Tibial artery (tissue), 4 donors: ENCODE data around the gene PROSER2.

Experiments used
- DNase-seq, 2 donors: peaks; one replicate each; pipeline ENCODE4 v3.0.0-alpha.2; 2019
- H3K27ac ChIP-seq, 2 donors: fragments of 200-600 bp; sonication (generic) in 1 of 2; 1 replicate in 1 of 2; 2 replicates in 1 of 2; pipeline ENCODE4 v1.5.1; 2018 to 2019; ENCODE audit warnings: mild to moderate bottlenecking in 1 of 2
- H3K27me3 ChIP-seq, 2 donors: fragments of 200-600 bp; sonication (generic) in 1 of 2; one replicate each; pipeline versions ENCODE4 v1.5.1 to v1.6.0; 2016 to 2019
- H3K36me3 ChIP-seq, 3 donors: fragments of 200-600 bp; sonication (generic) in 2 of 3; one replicate each; pipeline ENCODE4 v1.5.1; 2016 to 2019; ENCODE audit warnings: mild to moderate bottlenecking in 2 of 3
- H3K4me1 ChIP-seq, 4 donors: fragments of 200-600 bp; sonication (generic) in 2 of 4; 1 replicate in 3 of 4; 2 replicates in 1 of 4; pipeline ENCODE4 v1.5.1; 2016 to 2019
- H3K4me3 ChIP-seq, 2 donors: fragments of 200-600 bp; sonication (generic) in 1 of 2; 1 replicate in 1 of 2; 2 replicates in 1 of 2; pipeline ENCODE4 v1.5.1; 2018 to 2019; ENCODE audit warnings: mild to moderate bottlenecking in 2 of 2
- H3K9me3 ChIP-seq, 3 donors: fragments of 200-600 bp; sonication (generic) in 1 of 3; one replicate each; pipeline ENCODE4 v1.5.1; 2016 to 2019
- CTCF ChIP-seq, 2 experiments: fragments of 200-600 bp in 1 of 2; fragments of 450-650 bp in 1 of 2; IDR thresholded peaks; one replicate each; pipeline ENCODE4 v1.5.1; 2017 to 2019; ENCODE audit warnings: antibody characterized with exemption in 2 of 2, mild to moderate bottlenecking in 1 of 2, moderate library complexity in 1 of 2
- intact Hi-C: fragments of 100-400 bp; cut with DNase I; formaldehyde crosslinking; loops from one replicate; pipeline ENCODE4 v1.15.0; 2023; ENCODE audit warnings: low total_unique reads

The PROSER2 gene

GRCh38 chr10:11782793-11783557, 40.2 kb upstream of the PROSER2 start:
- intact Hi-C loops: no loop called here
- Histone ChIP-seq H3K9me3 (no peaks in the 10 kb centered on the region), H3K27me3 (no peaks in the 10 kb centered on the region), H3K4me3 (no peak overlapping the region), H3K4me1 (no peaks in the 10 kb centered on the region), H3K27ac (no peak overlapping the region), H3K36me3 (no peaks in the 10 kb centered on the region)
- DNase-seq: no peak
- TF ChIP-seq CTCF (IDR thresholded peaks at IDR 0.05): peak; percentile 62 to 63

- H3K27me3 ChIP-seq: no peaks in the 10 kb centered on the region
- TF ChIP-seq CTCF (IDR thresholded peaks at IDR 0.05): no peak
- DNase-seq: no peak
- H3K27ac ChIP-seq: no peak overlapping the region
- intact Hi-C loops: no loop called here
- no peak overlapping the region for H3K4me3 ChIP-seq
- H3K4me1 ChIP-seq: no peaks in the 10 kb centered on the region
- H3K9me3 ChIP-seq: no peaks in the 10 kb centered on the region
- H3K36me3 ChIP-seq: no peaks in the 10 kb centered on the region
Observed at GRCh38 chr10:11783558-11783865, 39.6 kb upstream of the PROSER2 start.

GRCh38 chr10:11787374-11787773, 35.8 kb upstream of the PROSER2 start:
- H3K27me3 ChIP-seq: peaks cover 0 to 4% of the 10 kb centered on the region in 2 donors
- DNase-seq: no peak
- no peaks in the 10 kb centered on the region for H3K36me3 ChIP-seq
- no peak for TF ChIP-seq CTCF (IDR thresholded peaks at IDR 0.05)
- H3K9me3 ChIP-seq: no peaks in the 10 kb centered on the region
- H3K4me1 ChIP-seq: no peaks in the 10 kb centered on the region
- H3K27ac ChIP-seq: no peak overlapping the region
- intact Hi-C loops: no loop called here
- H3K4me3 ChIP-seq: no peak overlapping the region

GRCh38 chr10:11787846-11788245, 35.3 kb upstream of the PROSER2 start:
- peaks cover 0 to 4% of the 10 kb centered on the region in 2 donors for H3K27me3 ChIP-seq
- no peaks in the 10 kb centered on the region for H3K36me3 ChIP-seq
- no peak for TF ChIP-seq CTCF (IDR thresholded peaks at IDR 0.05)
- no peak for DNase-seq
- intact Hi-C loops: no loop called here
- H3K4me1 ChIP-seq: no peaks in the 10 kb centered on the region
- no peak overlapping the region for H3K4me3 ChIP-seq
- H3K9me3 ChIP-seq: no peaks in the 10 kb centered on the region
- no peak overlapping the region for H3K27ac ChIP-seq

GRCh38 chr10:11789306-11789705, 33.9 kb upstream of the PROSER2 start:
- no peak overlapping the region for H3K27ac ChIP-seq
- no peaks in the 10 kb centered on the region for H3K36me3 ChIP-seq
- intact Hi-C loops: no loop called here
- no peaks in the 10 kb centered on the region for H3K4me1 ChIP-seq
- no peak overlapping the region for H3K4me3 ChIP-seq
- H3K27me3 ChIP-seq: peaks cover 0 to 4% of the 10 kb centered on the region in 2 donors
- no peaks in the 10 kb centered on the region for H3K9me3 ChIP-seq
- TF ChIP-seq CTCF (IDR thresholded peaks at IDR 0.05): no peak
- DNase-seq: no peak

GRCh38 chr10:11789956-11790355, 33.2 kb upstream of the PROSER2 start:
- intact Hi-C loops: no loop called here

More at GRCh38 chr10:11789956-11790355, 33.2 kb upstream of the PROSER2 start:
- Histone ChIP-seq H3K4me3 (no peak overlapping the region), H3K4me1 (no peaks in the 10 kb centered on the region), H3K9me3 (no peaks in the 10 kb centered on the region), H3K27me3 (peaks cover 0 to 4% of the 10 kb centered on the region in 2 donors), H3K36me3 (no peaks in the 10 kb centered on the region), H3K27ac (no peak overlapping the region)
- no peak for TF ChIP-seq CTCF (IDR thresholded peaks at IDR 0.05)
- no peak for DNase-seq
